NCI-H146 (cell line): ENCODE data around the gene WBP1.

Experiments
- DNase-seq: peaks from one replicate; lab custom pipeline; 2025; lab: John Stamatoyannopoulos, UW

WBP1 gene

DNA sequence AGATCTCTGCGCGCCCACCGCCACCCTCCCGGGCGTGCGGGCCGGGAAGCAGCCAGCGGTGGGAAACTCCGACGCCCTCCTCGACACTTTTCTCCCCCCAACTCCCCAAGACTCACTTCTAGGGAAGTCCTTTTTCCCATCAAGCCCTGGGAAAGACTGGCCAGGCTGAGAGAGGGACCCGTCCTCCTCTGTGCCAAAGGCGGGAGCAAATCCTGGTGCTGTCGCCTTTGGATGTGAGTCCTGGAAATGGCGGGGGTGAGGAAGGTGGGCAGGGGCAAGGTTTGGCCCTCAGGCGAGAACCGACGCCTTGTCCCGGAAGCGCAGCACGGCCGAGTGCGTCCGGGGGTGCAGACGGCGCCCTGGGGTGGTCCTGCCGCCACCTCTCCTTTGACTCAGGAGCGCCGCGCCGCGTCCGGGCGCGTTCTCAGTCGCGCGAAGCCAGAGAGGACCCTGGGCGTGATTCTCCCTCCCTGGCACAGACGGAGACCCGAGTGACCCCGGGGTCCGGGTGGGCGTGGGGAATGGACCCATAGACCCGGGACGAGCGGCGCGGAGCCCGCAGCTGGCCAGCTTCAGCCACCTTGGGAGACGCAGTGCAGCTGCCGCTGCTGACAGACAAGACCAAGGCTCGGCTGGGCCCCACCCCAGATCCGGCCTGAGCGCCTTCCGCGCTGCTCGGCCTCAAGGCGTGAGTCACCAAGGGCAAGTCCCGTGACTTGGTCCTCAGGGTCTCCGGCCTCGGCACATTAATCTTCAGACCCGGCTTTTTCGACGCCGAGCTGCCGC is 44.7 kb downstream of the WBP1 start:
- peak; percentile 58 for DNase-seq

DNA sequence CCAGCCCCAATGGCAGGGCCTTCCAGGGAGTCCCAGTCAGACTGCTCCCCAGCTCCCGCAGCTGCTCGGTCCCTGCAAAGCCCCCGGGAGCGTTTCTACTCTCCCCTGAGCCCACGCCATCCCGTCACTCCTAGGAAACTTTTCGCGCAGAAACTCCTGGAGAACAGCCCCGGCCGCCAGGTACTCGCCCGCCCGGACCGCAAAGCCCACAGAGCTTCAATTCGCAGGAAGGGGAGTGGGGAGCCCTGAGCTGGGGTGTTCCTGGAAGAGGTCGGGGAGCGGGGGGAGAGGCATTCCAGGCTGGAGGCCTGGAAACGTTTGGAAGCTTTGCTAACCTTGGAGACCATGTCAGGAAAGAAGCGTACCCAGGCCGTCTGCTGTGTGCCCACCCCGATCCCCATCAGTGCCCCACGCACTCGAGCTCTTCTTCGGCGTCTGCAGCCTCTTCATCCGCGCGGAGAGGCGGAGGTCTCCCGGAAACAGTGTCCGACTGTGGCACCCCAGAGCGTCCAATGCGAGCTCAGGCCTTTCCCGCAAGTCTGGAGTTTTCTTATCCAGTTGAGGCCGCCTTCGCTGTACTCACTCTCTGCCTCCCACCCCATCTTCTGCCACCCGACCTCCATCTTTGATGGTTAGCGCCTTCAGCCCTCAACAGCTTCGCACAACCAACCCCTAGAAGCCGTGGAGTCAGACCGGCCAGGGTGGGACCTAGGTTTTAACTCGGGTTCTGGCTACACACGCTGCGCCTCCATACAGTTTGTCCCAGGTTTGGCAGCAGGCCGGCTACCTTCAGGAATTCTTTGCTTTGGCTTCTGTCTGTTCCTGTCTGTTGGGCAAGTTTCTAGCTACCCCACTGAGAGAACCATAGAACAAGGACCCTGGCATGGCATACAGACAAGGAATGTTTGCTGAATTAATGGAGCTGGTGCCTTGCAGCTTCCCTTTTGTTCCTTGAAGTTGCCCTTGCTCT is 45.6 kb downstream of the WBP1 start:
- peak; percentile 41 for DNase-seq

DNA sequence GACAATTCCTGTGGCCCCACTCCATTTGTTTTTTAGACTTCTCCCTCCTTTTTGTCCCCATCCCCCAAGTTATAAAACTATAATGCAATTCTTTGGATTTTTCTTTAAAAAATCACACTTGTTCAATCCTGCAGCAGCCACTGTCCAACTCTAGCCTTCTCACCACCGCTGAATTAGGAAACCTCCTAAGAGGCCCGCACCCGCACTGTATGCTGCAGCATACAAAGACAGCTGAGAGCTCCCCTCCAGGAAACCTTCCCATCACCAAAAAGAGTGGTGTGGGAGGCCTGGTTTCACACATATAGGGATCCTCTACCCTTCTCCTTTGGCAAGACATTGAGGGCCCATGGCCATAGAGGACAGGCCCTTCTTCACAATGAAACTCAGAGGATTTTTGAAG is 46.4 kb downstream of the WBP1 start:
- DNase-seq = no peak

DNA sequence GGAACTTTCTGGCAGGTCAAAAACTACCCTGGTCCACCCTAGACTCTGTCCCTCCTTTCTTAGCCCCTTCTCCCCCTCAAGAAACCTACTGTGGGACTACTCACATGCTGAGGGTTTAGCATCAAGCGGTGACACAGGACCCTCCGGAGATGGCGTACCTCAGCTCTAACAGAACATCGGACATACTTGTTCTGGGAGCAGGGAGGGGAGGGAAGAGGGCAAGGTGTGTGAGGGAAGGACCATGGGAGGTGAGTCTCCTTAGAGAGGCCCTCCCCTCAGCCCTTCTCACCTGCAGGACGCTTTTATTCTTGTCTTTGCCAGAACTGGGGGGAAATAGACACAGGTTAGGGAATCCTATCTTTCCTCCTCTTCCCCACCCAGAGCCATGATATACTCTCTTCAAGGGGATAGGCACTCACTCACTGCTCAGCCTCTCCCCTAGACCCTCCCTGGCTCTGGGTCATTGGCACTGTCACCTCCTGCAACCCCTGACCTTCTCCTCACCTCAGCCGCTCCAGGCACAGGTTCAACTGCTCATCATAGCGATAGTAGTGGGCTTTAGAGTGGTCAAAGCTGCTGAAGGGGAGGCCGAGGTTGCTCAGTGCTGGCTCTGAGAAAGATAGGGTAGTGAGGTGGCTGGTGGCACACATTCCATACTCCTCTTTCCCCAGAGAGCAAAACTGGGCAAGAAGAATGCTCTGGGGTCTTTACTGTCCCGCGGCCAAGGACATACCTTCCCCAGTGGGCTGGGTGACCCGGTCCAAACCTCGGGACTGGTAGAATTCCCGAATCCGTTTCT is 47.4 kb downstream of the WBP1 start:
- DNase-seq = no peak

DNA sequence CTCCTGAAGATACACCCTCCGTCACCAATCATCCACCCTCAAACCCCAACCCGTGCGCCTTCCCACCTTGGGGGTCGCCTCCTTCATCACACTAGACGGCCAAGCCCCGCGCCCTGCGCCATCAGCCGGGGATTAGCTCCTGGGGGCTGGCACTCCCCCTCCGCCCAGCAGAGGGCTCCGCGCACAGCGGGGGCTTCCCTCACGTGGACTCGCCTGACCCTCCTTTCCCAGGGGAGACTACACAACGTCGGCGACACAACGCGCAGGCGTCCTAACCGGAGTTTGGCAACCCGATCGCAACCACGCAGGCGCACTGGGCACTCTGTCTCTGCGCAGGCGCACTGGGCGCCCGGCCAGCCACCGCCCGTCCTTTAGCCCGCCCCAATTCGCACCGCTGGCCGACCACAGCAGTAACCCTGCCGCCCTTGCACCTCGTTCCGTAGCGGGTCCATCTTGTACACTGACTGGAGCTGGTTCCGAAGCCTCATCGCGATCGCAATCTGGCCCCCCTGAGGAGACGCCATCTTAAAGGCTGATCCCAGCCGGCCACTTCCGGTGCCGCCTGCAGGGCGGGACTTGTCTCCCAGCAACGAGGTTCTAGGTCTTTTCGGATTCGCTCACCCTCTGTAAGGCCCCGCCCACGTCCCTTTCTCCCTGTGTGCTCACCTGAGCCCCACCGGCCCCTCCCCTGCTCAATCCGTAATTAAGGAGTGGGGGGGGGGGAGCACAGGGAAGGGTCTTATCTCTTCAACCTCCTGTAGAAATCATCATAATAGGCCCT is 49.1 kb downstream of the WBP1 start, which contains the start of gene PCGF1:
PCGF1 (minus strand) TSS at position 551 of the 781 bp plus-strand sequence; CDS start at position 524, 27 bp downstream.
- DNase-seq = peak; percentile 100

DNA sequence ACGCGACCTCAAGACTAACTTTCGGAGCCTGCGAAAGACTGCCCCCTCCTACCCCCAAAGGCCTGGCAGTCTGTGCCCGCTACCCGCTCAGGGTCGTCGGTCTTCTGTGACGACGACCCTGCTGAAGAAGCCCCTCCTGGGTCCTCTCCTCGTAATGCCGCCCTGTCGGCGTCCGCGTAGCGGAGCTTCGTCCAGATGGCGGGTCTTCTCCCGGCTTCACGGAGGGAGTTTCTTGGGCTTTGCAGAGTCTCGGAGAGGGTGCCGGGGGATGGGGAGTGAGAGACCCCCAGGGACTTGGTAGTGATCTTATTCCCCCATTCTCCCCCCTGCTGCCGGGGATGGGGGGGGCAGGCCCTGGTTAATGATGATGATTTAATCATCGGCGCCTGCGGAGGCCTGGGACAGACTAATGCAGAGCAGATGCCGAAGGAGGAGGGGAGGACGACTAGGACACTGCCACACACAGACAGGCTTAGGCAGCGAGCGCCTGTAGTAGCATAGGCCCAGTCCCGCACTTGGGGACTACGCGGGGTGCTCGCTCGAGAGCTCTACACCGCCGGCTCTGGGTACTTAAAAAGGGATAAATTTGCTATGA is 49.8 kb downstream of the WBP1 start:
- DNase-seq = peak; percentile 83

DNA sequence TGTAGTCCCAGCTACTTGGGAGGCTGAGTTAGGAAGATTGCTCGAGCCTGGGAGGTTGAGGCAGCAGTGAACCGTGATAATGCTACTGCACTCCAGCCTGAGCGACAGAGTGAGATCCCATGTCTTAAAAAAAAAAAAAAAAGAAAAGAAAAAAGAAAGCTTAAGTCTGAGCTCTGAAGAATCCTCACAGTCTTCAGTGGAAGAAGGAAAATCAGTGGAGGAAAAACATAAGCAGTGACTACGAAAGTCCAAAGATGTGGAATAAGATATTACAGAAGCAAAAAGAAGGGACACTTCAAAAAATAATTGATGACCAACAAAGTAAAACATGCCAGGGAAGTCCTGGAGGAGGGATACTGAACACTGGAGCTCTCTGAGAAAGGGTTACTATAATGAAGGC is 52.0 kb downstream of the WBP1 start:
- DNase-seq = no peak
